Spinal cord (tissue), 10 donors: ENCODE results near the gene SUMO2. TPM values are rescaled to one million over a fixed set of nuclear protein-coding genes. Genes with fewer than 3 reads are reported as not detected.
"Not testable (repeated sequence)": the region's sequence is repeated elsewhere in the genome, so short reads cannot be mapped to it uniquely, and the experiment has no call there.

Source experiments
- DNase-seq, 6 donors: peaks; one replicate each; pipeline versions ENCODE4 v3.0.0 to v3.0.0-alpha.2; 2013 to 2015; ENCODE audit warnings: low spot score in 6 of 6, low read depth in 4 of 6
- H3K27ac ChIP-seq: one replicate; pipeline ENCODE4 v1.5.1; 2013; ENCODE audit warnings: low read depth, low read length, control low read depth
- H3K27me3 ChIP-seq: one replicate; pipeline ENCODE4 v1.6.1; 2013; ENCODE audit warnings: low read length; ENCODE audit not compliant: control insufficient read depth, insufficient read depth
- H3K36me3 ChIP-seq: one replicate; pipeline ENCODE4 v1.6.1; 2013; ENCODE audit warnings: low read length; ENCODE audit not compliant: control insufficient read depth, insufficient read depth
- H3K4me1 ChIP-seq: one replicate; pipeline ENCODE4 v1.6.1; 2013; ENCODE audit warnings: low read length; ENCODE audit not compliant: control insufficient read depth, insufficient read depth
- H3K4me3 ChIP-seq: one replicate; pipeline ENCODE4 v1.5.1; 2013; ENCODE audit warnings: low read depth, low read length, control low read depth
- H3K9me3 ChIP-seq: one replicate; pipeline ENCODE4 v1.6.1; 2013; ENCODE audit warnings: low read length; ENCODE audit not compliant: control insufficient read depth, insufficient read depth
- WGBS: methylation state at CpG from one replicate; pipeline ENCODE4 v1.1.5; 2013; ENCODE audit warnings: missing lambda C conversion rate; ENCODE audit not compliant: insufficient coverage; 5-methylcytosine and 5-hydroxymethylcytosine counted together
- polyA plus RNA-seq, 2 donors: library from polyadenylated mRNA; unstranded; fragments of 120-200 nt; gene quantifications; one replicate each; pipeline ENCODE4 v1.2.1, GENCODE V29; 2013; ENCODE audit not compliant: insufficient read length in 2 of 2
- total RNA-seq, 2 donors: library from RNA; depleted of rRNA in 1 of 2; stranded (reverse); fragments of 120-200 nt in 1 of 2; fragments of >200 nt in 1 of 2; gene quantifications; one replicate each; pipeline versions ENCODE4 v1.2.3 to v1.2.4, GENCODE V29; 2013 to 2014
- donor health status: healthy.

The SUMO2 gene
- total and polyA plus RNA-seq, 4 donors = 133 to 562 (median 459) TPM

DNA sequence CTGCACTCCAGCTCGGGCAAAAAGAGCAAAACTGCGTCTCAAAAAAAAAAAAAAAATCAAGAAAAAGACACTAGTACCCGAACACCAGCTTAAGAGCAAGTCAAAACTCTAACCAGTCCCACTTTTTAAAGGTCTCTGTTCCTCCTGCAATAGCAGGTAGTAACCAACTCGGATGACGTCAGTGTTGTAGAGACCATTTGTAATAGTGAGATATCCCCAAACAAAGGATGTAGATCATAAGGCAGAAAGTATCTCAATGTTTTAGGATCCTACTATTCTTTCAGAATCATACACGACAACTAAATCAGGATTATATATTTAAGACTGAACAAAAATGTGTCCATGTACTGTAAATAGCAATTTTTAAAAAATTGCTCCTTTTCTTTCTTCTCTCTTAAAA, 30.8 kb downstream of the SUMO2 start:
- H3K4me3 ChIP-seq = peak overlapping the region; percentile 85
- H3K27me3 ChIP-seq = no peaks in the 10 kb centered on the region
- WGBS = no CpG with 5 or more reads among the region's 6 CpGs
- H3K4me1 ChIP-seq = peaks cover 18% of the 10 kb centered on the region
- peaks cover 14% of the 10 kb centered on the region for H3K36me3 ChIP-seq
- DNase-seq = peak in 2 of 6 donors; percentile 66 to 84
- no peaks in the 10 kb centered on the region for H3K9me3 ChIP-seq
- H3K27ac ChIP-seq = no peak overlapping the region

DNA sequence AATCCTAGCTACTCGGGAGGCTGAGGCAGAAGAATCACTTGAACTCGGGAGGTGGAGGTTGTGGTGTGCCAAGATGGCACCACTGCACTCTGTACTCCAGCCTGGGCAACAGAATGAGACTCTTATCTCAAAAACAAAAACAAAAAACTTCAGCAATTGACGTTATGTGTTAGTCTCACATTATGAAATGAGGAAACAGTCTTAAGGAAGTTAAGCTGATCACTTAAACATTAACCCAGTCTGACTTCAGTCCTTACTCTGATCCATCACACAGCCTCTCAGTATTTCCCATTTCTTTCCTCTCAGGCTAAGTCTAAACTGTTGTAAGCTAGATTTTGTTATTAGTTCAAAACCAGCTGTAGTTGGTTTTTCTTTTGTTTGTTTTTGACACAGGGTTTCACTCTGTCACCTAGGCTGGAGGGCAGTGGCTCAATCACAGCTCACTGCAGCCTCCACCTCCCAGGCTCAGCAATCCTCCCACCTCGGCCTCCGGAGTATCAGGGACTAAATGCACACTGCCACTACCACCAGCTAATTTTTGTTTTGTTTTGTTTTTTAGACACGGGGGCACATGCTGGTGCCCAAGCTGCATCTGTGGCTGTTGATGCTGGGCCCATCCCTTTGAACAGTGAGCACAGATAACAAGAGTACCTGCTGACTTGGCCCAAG, 34.7 kb downstream of the SUMO2 start:
- DNase-seq = no peak
- Histone ChIP-seq H3K9me3 (no peaks in the 10 kb centered on the region), H3K27ac (no peak overlapping the region), H3K4me1 (peaks cover 12% of the 10 kb centered on the region), H3K27me3 (no peaks in the 10 kb centered on the region), H3K4me3 (no peak overlapping the region), H3K36me3 (peaks cover 47% of the 10 kb centered on the region)
- 75% methylated on average over 1 of the region's 6 CpGs for WGBS

DNA sequence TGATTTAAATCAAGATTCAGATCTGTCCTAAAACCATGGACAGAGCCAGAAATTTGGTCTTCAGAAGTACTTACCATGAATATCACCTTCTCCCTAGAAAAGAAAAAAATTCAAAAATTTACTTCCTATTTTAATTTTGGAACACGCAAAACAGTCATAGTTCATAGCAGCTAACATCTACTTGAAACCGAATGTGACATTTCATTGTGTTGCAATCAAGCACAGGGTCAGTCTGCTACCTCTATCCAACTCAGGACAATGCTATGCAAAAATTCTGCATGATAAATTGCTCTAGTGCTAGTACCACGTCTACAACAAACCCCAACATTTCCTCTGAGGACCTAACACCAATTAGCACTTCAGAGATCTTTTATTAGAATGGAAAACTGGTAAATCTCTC, 36.2 kb downstream of the SUMO2 start:
- no peak overlapping the region for H3K4me3 ChIP-seq
- H3K36me3 ChIP-seq = peaks cover 59% of the 10 kb centered on the region
- 100% methylated on average over 2 of the region's 3 CpGs for WGBS
- H3K27me3 ChIP-seq = no peaks in the 10 kb centered on the region
- DNase-seq = no peak
- no peak overlapping the region for H3K27ac ChIP-seq
- no peaks in the 10 kb centered on the region for H3K9me3 ChIP-seq
- H3K4me1 ChIP-seq = peaks cover 10% of the 10 kb centered on the region

DNA sequence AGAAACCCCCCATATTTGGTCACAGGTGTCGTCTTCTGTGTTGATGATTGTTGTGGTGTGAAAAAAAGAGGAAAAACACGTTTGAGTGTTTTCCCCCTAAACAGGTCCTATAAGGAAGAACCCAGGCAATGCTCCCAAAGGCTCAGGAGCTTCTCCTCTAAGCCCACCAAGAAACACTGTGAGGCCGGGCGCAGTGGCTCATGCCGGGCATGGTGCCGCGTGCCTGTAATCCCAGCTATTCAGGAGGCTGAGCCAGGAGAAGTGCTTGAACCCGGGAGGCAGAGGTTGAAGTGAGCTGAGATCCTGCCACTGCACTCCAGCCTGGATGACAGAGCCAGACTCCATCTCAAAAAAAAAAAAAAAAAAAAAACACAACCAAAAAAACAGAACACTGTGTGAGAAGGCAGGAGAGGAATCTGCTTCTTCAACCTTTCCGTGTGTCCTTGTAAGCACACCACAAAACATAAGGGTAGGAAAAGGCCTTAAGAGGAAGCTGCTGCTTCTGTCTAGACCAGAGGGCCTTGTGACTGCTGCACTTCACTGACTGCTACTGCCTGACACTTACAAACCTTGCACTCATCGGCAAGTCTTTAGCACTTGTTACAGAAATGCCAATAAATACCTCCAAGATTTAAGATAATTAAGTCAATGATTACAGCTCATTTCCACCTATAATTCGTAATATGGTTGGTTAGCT, 37.8 kb downstream of the SUMO2 start:
- DNase-seq = no peak
- peaks cover 72% of the 10 kb centered on the region for H3K36me3 ChIP-seq
- H3K9me3 ChIP-seq = no peaks in the 10 kb centered on the region
- H3K27ac ChIP-seq = no peak overlapping the region
- no peaks in the 10 kb centered on the region for H3K27me3 ChIP-seq
- no peaks in the 10 kb centered on the region for H3K4me1 ChIP-seq
- WGBS = 90% methylated on average over 2 of the region's 11 CpGs
- H3K4me3 ChIP-seq = no peak overlapping the region

DNA sequence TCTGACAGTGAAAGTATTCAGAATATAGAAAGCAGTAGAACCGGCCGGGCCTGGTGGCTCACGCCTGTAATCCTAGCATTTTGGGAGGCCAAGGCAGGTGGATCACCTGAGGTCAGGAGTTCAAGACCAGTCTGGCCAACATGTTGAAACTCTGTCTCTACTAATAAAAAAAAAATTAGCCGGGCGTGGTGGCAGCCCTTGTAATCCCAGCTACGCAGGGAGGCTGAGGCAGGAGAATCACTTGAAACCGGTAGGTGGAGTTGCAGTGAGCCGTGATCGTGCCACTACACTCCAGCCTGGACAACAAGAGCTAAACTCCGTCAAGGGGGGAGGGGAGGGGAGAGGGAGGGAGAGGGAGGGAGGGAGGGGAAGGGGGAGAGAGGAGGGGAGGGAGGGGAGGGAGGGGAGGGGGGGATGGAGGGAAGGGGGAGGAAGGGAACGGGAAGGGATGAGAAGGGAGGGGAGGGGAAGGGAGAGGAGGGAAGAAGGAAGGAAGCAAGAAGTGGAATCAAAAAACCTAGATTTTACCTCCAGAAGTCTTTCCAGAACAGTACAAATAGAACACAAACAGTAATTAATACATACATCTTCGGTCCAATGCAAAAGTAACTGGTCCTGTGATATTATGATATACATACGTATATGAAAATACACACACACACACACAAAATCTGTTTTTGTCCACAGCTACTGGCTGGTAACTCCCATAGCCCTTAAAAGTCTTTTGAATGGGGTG, 40.4 kb downstream of the SUMO2 start:
- no peaks in the 10 kb centered on the region for H3K9me3 ChIP-seq
- DNase-seq = no peak
- H3K4me1 ChIP-seq = no peaks in the 10 kb centered on the region
- H3K27ac ChIP-seq = no peak overlapping the region
- no peak overlapping the region for H3K4me3 ChIP-seq
- H3K27me3 ChIP-seq = no peaks in the 10 kb centered on the region
- H3K36me3 ChIP-seq = peaks cover 81% of the 10 kb centered on the region
- WGBS = 93% methylated on average over 2 of the region's 13 CpGs

DNA sequence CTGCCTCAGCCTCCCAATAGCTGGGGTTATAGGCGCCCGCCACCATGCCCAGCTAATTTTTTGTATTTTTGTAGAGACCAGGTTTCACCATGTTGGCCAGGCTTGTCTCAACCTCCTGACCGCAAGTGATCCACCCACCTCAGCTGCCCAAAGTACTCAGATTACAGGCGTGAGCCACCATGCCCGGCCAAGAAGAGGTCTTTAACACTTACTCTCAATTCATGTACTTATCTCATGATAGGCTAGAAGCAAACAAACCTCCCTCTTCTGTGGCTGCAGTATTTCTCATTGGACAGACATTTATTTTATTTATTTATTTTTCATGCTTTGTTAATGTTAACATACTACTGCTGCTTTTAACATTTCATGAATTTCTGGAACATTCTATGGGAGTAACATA, 44.2 kb downstream of the SUMO2 start:
- no peak for DNase-seq
- no peaks in the 10 kb centered on the region for H3K27me3 ChIP-seq
- no peak overlapping the region for H3K27ac ChIP-seq
- H3K4me3 ChIP-seq = no peak overlapping the region
- no peaks in the 10 kb centered on the region for H3K9me3 ChIP-seq
- no peaks in the 10 kb centered on the region for H3K4me1 ChIP-seq
- WGBS = 95% methylated on average over 3 of the region's 5 CpGs
- peaks cover 68% of the 10 kb centered on the region for H3K36me3 ChIP-seq

DNA sequence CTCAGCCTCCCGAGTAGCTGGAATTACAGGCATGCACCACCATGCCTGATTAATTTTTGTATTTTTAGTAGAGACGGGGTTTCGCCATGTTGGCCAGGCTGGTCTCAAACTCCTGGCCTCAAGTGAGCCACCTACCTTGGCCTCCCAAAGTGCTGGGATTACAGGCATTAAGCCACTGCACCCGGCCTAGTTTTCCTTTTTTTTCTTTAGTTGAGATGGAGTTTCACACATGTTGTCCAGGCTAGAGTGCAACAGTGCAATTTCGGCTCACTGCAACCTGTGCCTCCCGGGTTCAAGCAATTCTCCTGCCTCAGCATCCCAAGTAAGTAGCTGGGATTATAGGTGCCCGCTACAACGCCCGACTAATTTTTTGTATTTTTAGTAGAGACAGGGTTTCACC, 45.0 kb downstream of the SUMO2 start:
- H3K4me1 ChIP-seq, DNase-seq, H3K27me3 ChIP-seq, H3K4me3 ChIP-seq, H3K9me3 ChIP-seq, H3K27ac ChIP-seq: not testable (repeated sequence)
- no CpG with 5 or more reads among the region's 9 CpGs for WGBS
- peaks cover 64% of the 10 kb centered on the region for H3K36me3 ChIP-seq

DNA sequence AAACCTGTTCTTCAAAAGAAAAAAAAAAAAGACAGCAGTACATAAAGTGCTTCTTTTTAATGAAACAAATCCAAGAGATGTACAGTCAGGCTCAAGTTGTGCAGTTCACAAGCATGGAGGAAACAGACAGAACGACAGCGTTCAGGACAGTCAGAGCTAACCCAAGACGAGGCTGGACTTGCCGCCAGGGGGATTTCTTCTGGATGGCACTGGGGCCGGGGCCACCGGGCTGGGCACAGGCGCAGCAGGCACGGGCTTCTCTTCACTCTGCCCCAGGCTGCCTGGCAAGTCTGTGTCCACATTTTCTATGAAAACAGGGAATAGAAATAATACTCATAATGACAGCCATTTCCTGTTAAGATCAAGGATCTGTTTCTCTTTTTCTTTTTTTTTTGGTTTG, 46.8 kb downstream of the SUMO2 start:
- H3K36me3 ChIP-seq = peaks cover 49% of the 10 kb centered on the region
- 90% methylated on average over 3 of the region's 8 CpGs for WGBS
- no peak for DNase-seq
- peaks cover 10% of the 10 kb centered on the region for H3K4me1 ChIP-seq
- H3K4me3 ChIP-seq = no peak overlapping the region
- no peaks in the 10 kb centered on the region for H3K27me3 ChIP-seq
- H3K27ac ChIP-seq = no peak overlapping the region
- no peaks in the 10 kb centered on the region for H3K9me3 ChIP-seq

DNA sequence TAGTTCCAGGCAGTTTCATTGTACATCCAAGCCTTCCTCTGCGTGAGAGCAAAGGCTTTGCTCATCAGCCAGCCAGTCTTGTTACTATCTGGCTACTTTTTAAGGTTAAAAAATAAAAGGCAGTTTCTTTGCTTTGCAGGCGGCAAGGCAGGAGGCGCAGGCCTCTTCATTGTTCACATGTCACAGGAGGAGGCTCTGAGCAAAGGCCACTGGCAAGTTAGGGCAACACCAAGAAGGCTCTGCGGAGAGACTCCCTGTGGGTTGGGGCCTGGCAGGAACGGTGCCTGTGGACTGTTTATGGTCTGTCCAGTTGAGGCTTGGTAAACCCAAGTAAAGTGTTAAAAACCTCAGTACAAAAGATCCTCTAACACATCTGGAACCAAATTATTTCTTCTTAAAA, 47.3 kb downstream of the SUMO2 start:
- WGBS = 66% methylated on average over 4 of the region's 5 CpGs
- Histone ChIP-seq H3K4me1 (peaks cover 15% of the 10 kb centered on the region), H3K27me3 (no peaks in the 10 kb centered on the region), H3K9me3 (no peaks in the 10 kb centered on the region), H3K4me3 (no peak overlapping the region), H3K36me3 (peaks cover 46% of the 10 kb centered on the region), H3K27ac (no peak overlapping the region)
- DNase-seq = no peak
